Ramos (cell line): Measurements from ENCODE around the gene POLR3F.
"Not testable (repeated sequence)": the region's sequence is repeated elsewhere in the genome, so short reads cannot be mapped to it uniquely, and the experiment has no call there.

Experiments
- in situ Hi-C: fragments of 300-500 bp; cut with MboI; formaldehyde crosslinking; loops from one replicate; pipeline ENCODE4 v1.14.3; 2022; ENCODE audit warnings: low sequenced_read_pairs; ENCODE audit not compliant: unreplicated experiment

Gene POLR3F

GRCh38 chr20:18501672-18502071 is 34.5 kb downstream of the POLR3F start:
- in situ Hi-C loops = not testable (repeated sequence)

GRCh38 chr20:18504479-18505060 is 37.4 kb downstream of the POLR3F start:
- in situ Hi-C loops = no loop called here

GRCh38 chr20:18506744-18507143 is 39.6 kb downstream of the POLR3F start:
- in situ Hi-C loops = no loop called here

GRCh38 chr20:18507218-18508191 is 40.3 kb downstream of the POLR3F start, which contains the start of gene SEC23B:
Gene SEC23B (plus strand): TSS chr20:18507940. CDS start chr20:18510836, 2,896 bp downstream.
- in situ Hi-C loops = no loop called here

GRCh38 chr20:18511571-18511970 is 44.4 kb downstream of the POLR3F start:
- in situ Hi-C loops = no loop called here

- in situ Hi-C loops = no loop called here
Observed at GRCh38 chr20:18513208-18513607, 46.0 kb downstream of the POLR3F start.

GRCh38 chr20:18514127-18514526 is 46.9 kb downstream of the POLR3F start:
- in situ Hi-C loops = no loop called here

GRCh38 chr20:18515973-18516372 is 48.8 kb downstream of the POLR3F start:
- in situ Hi-C loops = no loop called here

- in situ Hi-C loops = not testable (repeated sequence)
Observed at GRCh38 chr20:18522066-18522465, 54.9 kb downstream of the POLR3F start.

- in situ Hi-C loops = no loop called here
Observed at GRCh38 chr20:18523066-18523465, 55.9 kb downstream of the POLR3F start.

- in situ Hi-C loops = no loop called here
Observed at GRCh38 chr20:18524646-18525045, 57.5 kb downstream of the POLR3F start.

GRCh38 chr20:18526761-18527160 is 59.6 kb downstream of the POLR3F start:
- in situ Hi-C loops = not testable (repeated sequence)

- in situ Hi-C loops = no loop called here
Observed at GRCh38 chr20:18527339-18527738, 60.1 kb downstream of the POLR3F start.

GRCh38 chr20:18527836-18528235 is 60.6 kb downstream of the POLR3F start:
- in situ Hi-C loops = no loop called here

- in situ Hi-C loops = no loop called here
Observed at GRCh38 chr20:18529041-18529440, 61.9 kb downstream of the POLR3F start.

- in situ Hi-C loops = no loop called here
Observed at GRCh38 chr20:18532626-18533025, 65.4 kb downstream of the POLR3F start.

- in situ Hi-C loops = no loop called here
Observed at GRCh38 chr20:18533491-18533890, 66.3 kb downstream of the POLR3F start.

GRCh38 chr20:18533978-18534644 is 66.9 kb downstream of the POLR3F start:
- in situ Hi-C loops = no loop called here
